H1 (cell line): ENCODE results near the gene TEX14. TPM values are rescaled to one million over a fixed set of nuclear protein-coding genes. Genes with fewer than 3 reads are reported as not detected.

Experiments used
- CTCF ChIA-PET: fragments of 300-600 bp; sonication (Branson Sonifier 250); formaldehyde crosslinking; loops from one replicate; lab custom pipeline; 2021; ENCODE audit not compliant: partially characterized antibody; lab: Charles Lee
- POLR2A ChIA-PET: fragments of 300-600 bp; sonication (Branson Sonifier 250); formaldehyde crosslinking; loops from one replicate; lab custom pipeline; 2021; ENCODE audit warnings: inconsistent platforms; ENCODE audit not compliant: partially characterized antibody; lab: Charles Lee
- DNase-seq, 2 experiments: peaks; one replicate each; pipeline versions ENCODE4 v3.0.0 to v3.0.0-alpha.2; 2010 to 2022; ENCODE audit warnings: low spot score in 2 of 2, low read depth in 1 of 2, mixed read lengths in 1 of 2
- FAIRE-seq: peaks from 2 replicates; lab custom pipeline; 2011; peaks lifted over from hg19 to GRCh38; lab: Jason Lieb, UNC
- H2AFZ ChIP-seq: 2 replicates; pipeline ENCODE4 v1.8.1; 2012; ENCODE audit warnings: low read length, inconsistent platforms
- H2AK5ac ChIP-seq: 2 replicates; pipeline ENCODE4 v1.6.1; 2013; ENCODE audit warnings: low read depth, low read length
- H2BK120ac ChIP-seq: replicated peaks from 2 replicates; pipeline ENCODE3; 2013; ENCODE audit warnings: low read depth, low read length, inconsistent platforms
- H2BK12ac ChIP-seq: 2 replicates; pipeline ENCODE4 v1.6.1; 2013; ENCODE audit warnings: low read depth, low read length
- H2BK15ac ChIP-seq: 2 replicates; pipeline ENCODE4 v1.6.1; 2013; ENCODE audit warnings: low read length
- H2BK20ac ChIP-seq: 2 replicates; pipeline ENCODE4 v1.6.1; 2013; ENCODE audit warnings: low read length
- H2BK5ac ChIP-seq: 2 replicates; pipeline ENCODE4 v1.6.1; 2013; ENCODE audit warnings: low read depth, low read length
- H3K14ac ChIP-seq: 2 replicates; pipeline ENCODE4 v1.6.1; 2013; ENCODE audit warnings: inconsistent platforms; ENCODE audit not compliant: insufficient read length
- H3K18ac ChIP-seq: 2 replicates; pipeline ENCODE4 v1.6.1; 2013; ENCODE audit warnings: low read length; ENCODE audit errors: extremely low read depth
- H3K23ac ChIP-seq: 2 replicates; pipeline ENCODE4 v1.6.1; 2013; ENCODE audit warnings: inconsistent platforms; ENCODE audit not compliant: insufficient read length
- H3K23me2 ChIP-seq: 2 replicates; pipeline ENCODE4 v1.6.1; 2013; ENCODE audit warnings: low read depth, low read length
- H3K27ac ChIP-seq: 2 replicates; pipeline ENCODE4 v1.6.1; 2011; ENCODE audit warnings: low read depth, low read length, inconsistent platforms
- H3K27me3 ChIP-seq, 4 experiments: replicated peaks in 1 of 4; 1 replicate in 1 of 4; 2 replicates in 3 of 4; pipeline versions ENCODE4 v1.6.1 to v1.8.1; 2011 to 2013; ENCODE audit warnings: low read length in 3 of 4, mild to moderate bottlenecking in 3 of 4, inconsistent platforms in 2 of 4, mixed read lengths in 2 of 4, moderate library complexity in 1 of 4; ENCODE audit not compliant: control insufficient read depth in 3 of 4, insufficient read depth in 3 of 4; ENCODE audit errors: extremely low read depth in 1 of 4
- H3K36me3 ChIP-seq, 4 experiments: 2 replicates each; pipeline versions ENCODE4 v1.6.1 to v1.8.1; 2011 to 2013; ENCODE audit warnings: mild to moderate bottlenecking in 4 of 4, low read length in 3 of 4, moderate library complexity in 2 of 4, control low read depth in 1 of 4, inconsistent platforms in 1 of 4; ENCODE audit not compliant: insufficient read depth in 4 of 4, control insufficient read depth in 2 of 4
- H3K4ac ChIP-seq: replicated peaks from 2 replicates; pipeline ENCODE3; 2013; ENCODE audit warnings: low read length, low read depth, mixed read lengths, inconsistent platforms; ENCODE audit not compliant: insufficient read length
- H3K4me1 ChIP-seq, 4 experiments: replicated peaks in 1 of 4; 1 replicate in 1 of 4; 2 replicates in 3 of 4; pipeline versions ENCODE4 v1.6.1 to v1.8.1; 2011 to 2013; ENCODE audit warnings: low read length in 3 of 4, inconsistent platforms in 2 of 4, mixed read lengths in 1 of 4; ENCODE audit not compliant: insufficient read depth in 4 of 4, control insufficient read depth in 3 of 4
- H3K4me2 ChIP-seq, 2 experiments: 2 replicates each; pipeline versions ENCODE4 v1.6.1 to v1.8.1; 2011 to 2013; ENCODE audit warnings: low read depth in 2 of 2, low read length in 2 of 2, control low read depth in 1 of 2, inconsistent platforms in 1 of 2, mild to moderate bottlenecking in 1 of 2; ENCODE audit not compliant: insufficient read depth in 1 of 2
- H3K4me3 ChIP-seq, 4 experiments: fragments of 200-600, 300-600 bp in 1 of 4; sonication (generic), shearing (Covaris generic), sonication (Bioruptor Twin) in 1 of 4; 2 replicates each; pipeline versions ENCODE4 v1.5.1 to v1.8.1; 2011 to 2016; ENCODE audit warnings: low read length in 4 of 4, low read depth in 3 of 4, control low read depth in 2 of 4, inconsistent platforms in 2 of 4, mild to moderate bottlenecking in 2 of 4, mixed read lengths in 1 of 4, moderate library complexity in 1 of 4; ENCODE audit not compliant: insufficient read depth in 2 of 4; ENCODE audit errors: extremely low read depth in 1 of 4
- H3K56ac ChIP-seq: replicated peaks from 2 replicates; pipeline ENCODE3; 2013; ENCODE audit warnings: low read depth, mild to moderate bottlenecking, mixed read lengths, low read length, inconsistent platforms; ENCODE audit not compliant: insufficient read length
- H3K79me1 ChIP-seq: 2 replicates; pipeline ENCODE4 v1.6.1; 2013; ENCODE audit warnings: low read depth, low read length, control low read depth
- H3K79me2 ChIP-seq, 2 experiments: 2 replicates each; pipeline versions ENCODE4 v1.6.1 to v1.8.1; 2012 to 2013; ENCODE audit warnings: low read length in 2 of 2, mild to moderate bottlenecking in 2 of 2, inconsistent platforms in 1 of 2; ENCODE audit not compliant: insufficient read depth in 2 of 2, control insufficient read depth in 1 of 2
- H3K9ac ChIP-seq, 4 experiments: replicated peaks in 1 of 4; 1 replicate in 1 of 4; 2 replicates in 3 of 4; pipeline versions ENCODE4 v1.6.1 to v1.8.1; 2011 to 2013; ENCODE audit warnings: low read depth in 3 of 4, low read length in 3 of 4, control low read depth in 2 of 4, mild to moderate bottlenecking in 2 of 4, moderate library complexity in 2 of 4, inconsistent platforms in 1 of 4; ENCODE audit errors: extremely low read depth in 1 of 4
- H3K9me3 ChIP-seq, 2 experiments: 2 replicates each; pipeline versions ENCODE4 v1.6.1 to v1.8.1; 2012 to 2013; ENCODE audit warnings: mild to moderate bottlenecking in 2 of 2, moderate library complexity in 2 of 2, control low read depth in 1 of 2, inconsistent platforms in 1 of 2, low read depth in 1 of 2, low read length in 1 of 2, mixed read lengths in 1 of 2; ENCODE audit not compliant: insufficient read depth in 2 of 2
- H4K20me1 ChIP-seq, 2 experiments: replicated peaks in 1 of 2; 2 replicates each; pipeline versions ENCODE3 to v1.8.1; 2011 to 2013; ENCODE audit warnings: inconsistent platforms in 2 of 2, low read length in 2 of 2, mild to moderate bottlenecking in 1 of 2; ENCODE audit not compliant: insufficient read depth in 2 of 2, control insufficient read depth in 1 of 2
- H4K5ac ChIP-seq: 2 replicates; pipeline ENCODE4 v1.6.1; 2013; ENCODE audit warnings: low read length, low read depth, mixed read lengths, inconsistent platforms; ENCODE audit not compliant: insufficient read length
- H4K8ac ChIP-seq: 2 replicates; pipeline ENCODE4 v1.8.0; 2013; ENCODE audit warnings: mild to moderate bottlenecking, moderate library complexity, low read length, inconsistent platforms; ENCODE audit not compliant: insufficient read depth; ENCODE audit errors: extremely low read depth
- H4K91ac ChIP-seq: replicated peaks from 2 replicates; pipeline ENCODE3; 2013; ENCODE audit warnings: low read length, mixed read lengths, inconsistent platforms; ENCODE audit not compliant: insufficient read length
- CBX5 ChIP-seq: fragments of 300-800, 300-1000 bp; sonication (generic); IDR thresholded peaks from 2 replicates; pipeline ENCODE4 v1.7.1; 2016; ENCODE audit warnings: antibody characterized with exemption, low read length, low read depth
- CEBPB ChIP-seq: IDR thresholded peaks from 2 replicates; pipeline ENCODE4 v1.6.1; 2012; ENCODE audit warnings: low read depth, low read length
- CHD1 ChIP-seq: IDR thresholded peaks from 2 replicates; pipeline ENCODE4 v1.6.1; 2012; ENCODE audit warnings: low read depth, low read length, improper control_type of control experiment
- CTBP2 ChIP-seq: IDR thresholded peaks from 2 replicates; pipeline ENCODE4 v1.7.0; 2011; ENCODE audit warnings: borderline replicate concordance, mild to moderate bottlenecking, moderate library complexity, mixed read lengths, low read length; ENCODE audit not compliant: insufficient read depth, insufficient read length
- KDM5A ChIP-seq: fragments of 200-600 bp; IDR thresholded peaks from 2 replicates; pipeline ENCODE4 v1.7.1; 2012; ENCODE audit warnings: mild to moderate bottlenecking, low read length, inconsistent platforms, mixed read lengths
- POLR2A ChIP-seq, 2 experiments: IDR thresholded peaks; 1 replicate in 1 of 2; 2 replicates in 1 of 2; pipeline ENCODE4 v1.6.1; 2011; ENCODE audit warnings: low read depth in 2 of 2, low read length in 2 of 2, mild to moderate bottlenecking in 2 of 2; ENCODE audit errors: control extremely low read depth in 1 of 2
- RXRA ChIP-seq: IDR thresholded peaks from 2 replicates; pipeline ENCODE4 v1.6.1; 2011; ENCODE audit warnings: low read depth, mild to moderate bottlenecking, low read length, moderate library complexity; ENCODE audit not compliant: insufficient read depth
- SP1 ChIP-seq: IDR thresholded peaks from 2 replicates; pipeline ENCODE4 v1.6.1; 2011; ENCODE audit warnings: low read depth, low read length
- SP4 ChIP-seq: IDR thresholded peaks from 2 replicates; pipeline ENCODE4 v1.6.1; 2012; ENCODE audit warnings: low read length, inconsistent platforms
- SUZ12 ChIP-seq: fragments of 200-600 bp; sonication (generic); IDR thresholded peaks from 2 replicates; pipeline ENCODE4 v1.6.1; 2012; ENCODE audit warnings: mild to moderate bottlenecking, inconsistent platforms, low read length, moderate library complexity, mixed read lengths
- TEAD4 ChIP-seq: IDR thresholded peaks from 2 replicates; pipeline ENCODE4 v1.6.1; 2012; ENCODE audit warnings: low read depth, low read length, inconsistent platforms, mixed read lengths
- WGBS, 2 experiments: shearing (Covaris generic) in 1 of 2; methylation state at CpG; one replicate each; pipeline versions ENCODE4 v1.1.6 to v1.1.7; 2013 to 2015; ENCODE audit warnings: low lambda C conversion rate in 2 of 2, mixed read lengths in 2 of 2, inconsistent platforms in 1 of 2, low coverage in 1 of 2, missing lambda C conversion rate in 1 of 2; ENCODE audit not compliant: insufficient replicate concordance in 2 of 2, insufficient coverage in 1 of 2, insufficient read length in 1 of 2; ENCODE audit errors: extremely low coverage in 1 of 2, missing lambda C conversion rate in 1 of 2; 5-methylcytosine and 5-hydroxymethylcytosine counted together
- polyA plus RNA-seq, 7 experiments: library from polyadenylated mRNA; depleted of rRNA in 3 of 7; stranded (reverse) in 5 of 7; unstranded in 2 of 7; fragments of >200 nt in 5 of 7; fragments of 200-250 nt in 2 of 7; gene quantifications; 1 replicate in 5 of 7; 2 replicates in 1 of 7; 4 replicates in 1 of 7; pipeline versions ENCODE4 v1.2.1 to v1.2.3, GENCODE V29; 2011 to 2013; ENCODE audit warnings: missing spikeins in 2 of 7, mixed read lengths in 2 of 7
- total RNA-seq: library from RNA; stranded (reverse); fragmentation: NEBNext Ultra II Directional; extraction: Animal tissue kit (Norgen Biotek cat#: 25700); gene quantifications from 2 replicates; pipeline ENCODE4 v1.2.1, GENCODE V29; 2021

Gene TEX14
- total and polyA plus RNA-seq, 2 of the 8 experiments (the other 6 are each of a cell fraction or from before 2014, with no cell fraction given), result 0.83 to 2.5 TPM

- Histone ChIP-seq H3K23me2 (no peaks in the 10 kb centered on the region), H3K9ac (no peak overlapping the region), H3K27ac (no peak overlapping the region), H3K14ac (no peak overlapping the region), H3K79me2 (no peaks in the 10 kb centered on the region), H2BK20ac (no peak overlapping the region), H3K23ac (no peak overlapping the region), H3K27me3 (no peaks in the 10 kb centered on the region), H3K4me2 (no peak overlapping the region), H3K18ac (no peak overlapping the region), H4K8ac (no peak overlapping the region), H2BK15ac (no peak overlapping the region), H3K4me1 (no peaks in the 10 kb centered on the region), H2BK5ac (no peak overlapping the region), H4K20me1 (no peaks in the 10 kb centered on the region), H3K56ac (no peak overlapping the region), H2BK120ac (no peak overlapping the region), H3K9me3 (no peaks in the 10 kb centered on the region), H3K36me3 (no peaks in the 10 kb centered on the region), H3K79me1 (no peaks in the 10 kb centered on the region), H3K4me3 (no peak overlapping the region), H3K4ac (no peak overlapping the region), H4K91ac (no peak overlapping the region), H2AK5ac (no peak overlapping the region), H2AFZ (no peak overlapping the region), H2BK12ac (no peak overlapping the region), H4K5ac (no peak overlapping the region)
- no peak for DNase-seq
- FAIRE-seq, result no peak
- ChIA-PET POLR2A (interaction anchor here (1.1 to 4.3 kb wide), 3 partner anchors 9 to 38 kb away, joined by 3 to 28 read pairs (median 17); no protein-coding TSS in a partner anchor), CTCF (no interaction called here)
- 79% methylated on average over 3 of the region's 3 CpGs; no CpG with 5 or more reads in 1 of the 2 experiments for WGBS, 2 experiments
- TF ChIP-seq SP1 (no peak), CEBPB (no peak), CHD1 (no peak), SUZ12 (no peak), CTBP2 (no peak), POLR2A (IDR thresholded peaks at IDR 0.05; ENCODE audit: control extremely low read depth in 1 of 2, low read depth in 2 of 2, low read length in 2 of 2) (no peak), CBX5 (no peak), KDM5A (no peak), TEAD4 (no peak), SP4 (no peak), RXRA (no peak)
Observed at GRCh38 chr17:58621174-58621573, 70.7 kb downstream of the TEX14 start.
